Loucy (cell line): ENCODE results near the gene RCOR1.

Experiments
- H2AFZ ChIP-seq: fragments of 200-600 bp; sonication (generic); 2 replicates; pipeline ENCODE4 v1.6.0; 2016; ENCODE audit warnings: antibody characterized with exemption, mild to moderate bottlenecking, low read length, moderate library complexity
- H3F3A ChIP-seq: fragments of 200-600 bp; 2 replicates; pipeline ENCODE4 v1.6.0; 2016; ENCODE audit warnings: antibody characterized with exemption, low read depth, mild to moderate bottlenecking
- H3K27me3 ChIP-seq: fragments of 200-600 bp; sonication (generic); 2 replicates; pipeline ENCODE4 v1.6.1; 2014; ENCODE audit warnings: low read length, mild to moderate bottlenecking; ENCODE audit not compliant: insufficient read depth, poor library complexity, severe bottlenecking
- H3K36me3 ChIP-seq: fragments of 200-600 bp; sonication (generic); 2 replicates; pipeline ENCODE4 v1.6.1; 2016; ENCODE audit warnings: low read length; ENCODE audit not compliant: insufficient read depth
- H3K4me1 ChIP-seq: fragments of 200-600 bp; sonication (generic); 2 replicates; pipeline ENCODE4 v1.5.1; 2014; ENCODE audit warnings: low read length, mild to moderate bottlenecking; ENCODE audit not compliant: insufficient read depth, poor library complexity, severe bottlenecking
- H3K4me2 ChIP-seq: fragments of 200-600 bp; sonication (generic); 2 replicates; pipeline ENCODE4 v1.6.0; 2014; ENCODE audit warnings: antibody characterized with exemption, low read length, low read depth, mild to moderate bottlenecking; ENCODE audit not compliant: poor library complexity, severe bottlenecking
- H3K4me3 ChIP-seq: fragments of 200-600 bp; sonication (generic); 2 replicates; pipeline ENCODE4 v1.5.1; 2014; ENCODE audit warnings: low read length, mild to moderate bottlenecking, mixed read lengths; ENCODE audit not compliant: poor library complexity, severe bottlenecking
- H3K79me2 ChIP-seq: fragments of 200-600 bp; sonication (generic); 2 replicates; pipeline ENCODE4 v1.6.1; 2014; ENCODE audit warnings: low read length; ENCODE audit not compliant: insufficient read depth
- H3K9ac ChIP-seq: fragments of 200-600 bp; sonication (generic); 2 replicates; pipeline ENCODE4 v1.6.0; 2014; ENCODE audit warnings: mild to moderate bottlenecking, low read depth, low read length, moderate library complexity; ENCODE audit not compliant: poor library complexity, severe bottlenecking
- H3K9me2 ChIP-seq: fragments of 200-600 bp; sonication (generic); replicated peaks from 2 replicates; pipeline ENCODE4 v1.6.1; 2016; ENCODE audit warnings: low read depth, low read length, mixed read lengths
- H3K9me3 ChIP-seq: fragments of 200-600 bp; sonication (generic); 2 replicates; pipeline ENCODE4 v1.6.1; 2014; ENCODE audit warnings: mild to moderate bottlenecking, antibody characterized with exemption, low read length, low read depth; ENCODE audit not compliant: insufficient read depth
- H4K20me1 ChIP-seq: fragments of 200-600 bp; sonication (generic); 2 replicates; pipeline ENCODE4 v1.6.0; 2014; ENCODE audit warnings: antibody characterized with exemption, low read length, mild to moderate bottlenecking; ENCODE audit not compliant: insufficient read depth, poor library complexity, severe bottlenecking
- EZH2phosphoT487 ChIP-seq: fragments of 200-600 bp; IDR thresholded peaks from 2 replicates; pipeline ENCODE4 v1.6.1; 2018; ENCODE audit warnings: antibody characterized with exemption, mild to moderate bottlenecking, moderate library complexity, borderline replicate concordance
- TF ChIP-seq, protein P1 (sequence below): fragments of 200-600 bp; sonication (generic); conservative IDR thresholded peaks from 2 replicates; pipeline ENCODE4 v1.5.1; 2014; ENCODE audit warnings: mild to moderate bottlenecking, antibody characterized with exemption, low read length

Gene RCOR1

DNA sequence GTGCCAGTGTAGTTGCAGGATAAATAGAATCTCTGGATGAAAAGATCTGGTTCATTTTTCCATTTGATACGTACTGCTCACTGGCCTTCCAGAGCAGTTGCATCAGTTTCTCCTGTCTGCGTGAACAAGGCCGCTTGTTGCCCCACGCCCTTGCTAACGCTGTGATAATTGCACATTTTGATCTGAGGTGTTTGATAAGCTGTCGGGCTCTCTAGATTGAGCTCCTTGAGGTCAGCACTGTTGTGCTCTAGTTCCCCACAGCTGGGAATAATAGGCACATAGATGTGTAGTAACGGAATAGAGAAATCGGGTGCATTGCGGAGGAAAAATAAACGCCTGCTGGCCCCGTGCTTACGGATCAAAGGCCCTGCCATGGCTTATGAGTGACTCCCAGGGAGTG, 142.0 kb downstream of the RCOR1 start:
- no peaks in the 10 kb centered on the region for H3K9me3 ChIP-seq
- no peak overlapping the region for H3K4me3 ChIP-seq
- no peaks in the 10 kb centered on the region for H3F3A ChIP-seq
- peaks cover 16% of the 10 kb centered on the region; the same call in 1 of the 2 replicates for H3K36me3 ChIP-seq
- H3K27me3 ChIP-seq = no peaks in the 10 kb centered on the region
- H3K9me2 ChIP-seq = no peaks in the 10 kb centered on the region
- H4K20me1 ChIP-seq = no peaks in the 10 kb centered on the region
- H3K79me2 ChIP-seq = no peaks in the 10 kb centered on the region
- no peaks in the 10 kb centered on the region for H3K4me1 ChIP-seq
- TF ChIP-seq, protein P1, sequence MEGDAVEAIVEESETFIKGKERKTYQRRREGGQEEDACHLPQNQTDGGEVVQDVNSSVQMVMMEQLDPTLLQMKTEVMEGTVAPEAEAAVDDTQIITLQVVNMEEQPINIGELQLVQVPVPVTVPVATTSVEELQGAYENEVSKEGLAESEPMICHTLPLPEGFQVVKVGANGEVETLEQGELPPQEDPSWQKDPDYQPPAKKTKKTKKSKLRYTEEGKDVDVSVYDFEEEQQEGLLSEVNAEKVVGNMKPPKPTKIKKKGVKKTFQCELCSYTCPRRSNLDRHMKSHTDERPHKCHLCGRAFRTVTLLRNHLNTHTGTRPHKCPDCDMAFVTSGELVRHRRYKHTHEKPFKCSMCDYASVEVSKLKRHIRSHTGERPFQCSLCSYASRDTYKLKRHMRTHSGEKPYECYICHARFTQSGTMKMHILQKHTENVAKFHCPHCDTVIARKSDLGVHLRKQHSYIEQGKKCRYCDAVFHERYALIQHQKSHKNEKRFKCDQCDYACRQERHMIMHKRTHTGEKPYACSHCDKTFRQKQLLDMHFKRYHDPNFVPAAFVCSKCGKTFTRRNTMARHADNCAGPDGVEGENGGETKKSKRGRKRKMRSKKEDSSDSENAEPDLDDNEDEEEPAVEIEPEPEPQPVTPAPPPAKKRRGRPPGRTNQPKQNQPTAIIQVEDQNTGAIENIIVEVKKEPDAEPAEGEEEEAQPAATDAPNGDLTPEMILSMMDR = no peak
- TF ChIP-seq EZH2phosphoT487 = no peak
- no peak overlapping the region for H3K4me2 ChIP-seq
- no peak overlapping the region for H3K9ac ChIP-seq
- no peak overlapping the region for H2AFZ ChIP-seq

GRCh38 chr14:102736956-102737355, 144.5 kb downstream of the RCOR1 start:
- no peak for TF ChIP-seq EZH2phosphoT487
- TF ChIP-seq, protein P1 = no peak
- H3K4me3 ChIP-seq = no peak overlapping the region
- H3K27me3 ChIP-seq = no peaks in the 10 kb centered on the region
- no peak overlapping the region for H3K4me2 ChIP-seq
- H4K20me1 ChIP-seq = no peaks in the 10 kb centered on the region
- H3K79me2 ChIP-seq = no peaks in the 10 kb centered on the region
- no peaks in the 10 kb centered on the region for H3F3A ChIP-seq
- H3K9ac ChIP-seq = no peak overlapping the region
- H3K9me2 ChIP-seq = no peaks in the 10 kb centered on the region
- no peaks in the 10 kb centered on the region for H3K9me3 ChIP-seq
- H3K4me1 ChIP-seq = no peaks in the 10 kb centered on the region
- H2AFZ ChIP-seq = no peak overlapping the region
- H3K36me3 ChIP-seq = no peaks in the 10 kb centered on the region; the same call in 1 of the 2 replicates

DNA sequence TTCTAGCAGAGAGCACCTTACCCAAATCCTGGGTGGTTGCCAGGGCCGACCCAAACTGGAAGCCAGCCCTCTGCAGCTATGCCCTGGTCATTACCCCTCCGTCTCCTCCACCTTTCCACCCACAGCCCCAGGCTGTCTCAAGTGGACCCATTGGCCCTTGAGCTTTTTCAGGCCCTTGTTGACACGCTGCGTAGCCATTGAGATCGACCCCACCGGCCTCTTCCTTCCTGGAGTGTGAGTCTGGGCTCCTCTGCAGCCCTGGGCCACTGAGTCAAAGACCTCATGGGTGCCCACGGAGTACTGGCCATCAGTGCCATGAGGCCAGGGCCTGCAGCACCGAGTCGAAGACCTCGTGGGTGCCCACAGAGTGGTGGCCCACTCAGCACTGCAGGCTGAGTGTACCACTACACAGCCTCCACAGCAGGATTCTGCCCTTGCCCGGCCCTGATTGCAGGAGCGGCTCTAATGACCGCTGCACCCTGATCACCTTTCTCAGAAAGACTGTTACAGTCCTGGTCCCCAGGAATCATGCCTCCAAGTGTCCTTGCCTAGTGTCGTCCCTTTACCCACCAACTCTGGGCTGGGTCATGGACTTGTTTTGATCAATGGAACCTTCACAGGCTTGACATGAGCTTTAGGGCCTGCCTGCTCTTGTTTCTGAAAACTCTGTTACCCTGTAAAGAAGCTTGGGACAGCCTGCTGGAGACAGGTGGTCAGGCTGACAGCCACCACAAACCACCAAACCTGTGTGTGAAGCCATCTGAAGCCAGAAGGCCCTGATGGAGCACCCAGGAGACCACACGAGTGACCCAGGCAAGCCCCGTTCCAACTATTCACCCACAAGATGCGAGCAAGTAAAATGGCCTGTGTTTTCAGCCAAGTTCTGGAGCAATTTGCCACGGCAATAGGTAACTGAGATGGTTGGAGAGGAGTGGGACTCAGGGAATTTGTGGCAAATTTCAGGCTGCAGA, 145.2 kb downstream of the RCOR1 start:
- Histone ChIP-seq H3K4me3 (no peak overlapping the region), H3K9me3 (no peaks in the 10 kb centered on the region), H3K4me1 (no peaks in the 10 kb centered on the region), H3K4me2 (no peak overlapping the region), H2AFZ (no peak overlapping the region), H3K27me3 (no peaks in the 10 kb centered on the region), H3K9ac (no peak overlapping the region), H4K20me1 (no peaks in the 10 kb centered on the region), H3F3A (no peaks in the 10 kb centered on the region), H3K79me2 (no peaks in the 10 kb centered on the region), H3K36me3 (no peaks in the 10 kb centered on the region; the same call in 1 of the 2 replicates), H3K9me2 (no peaks in the 10 kb centered on the region)
- TF ChIP-seq, protein P1 = no peak
- TF ChIP-seq EZH2phosphoT487 = no peak
